NB4 (cell line): Measurements from ENCODE around the gene HMCN2.

Experiments
- DNase-seq: peaks from one replicate; pipeline ENCODE4 v3.0.0; 2010; ENCODE audit warnings: low read depth
- H3K4me3 ChIP-seq: one replicate; pipeline ENCODE4 v1.5.1; 2011; ENCODE audit warnings: mild to moderate bottlenecking, low read depth, low read length, moderate library complexity
- MYC ChIP-seq: IDR thresholded peaks from 2 replicates; pipeline ENCODE4 v1.6.1; 2011; ENCODE audit warnings: low read depth, low read length
- POLR2A ChIP-seq: IDR thresholded peaks from 2 replicates; pipeline ENCODE4 v1.6.1; 2011; ENCODE audit warnings: mild to moderate bottlenecking; ENCODE audit not compliant: insufficient read length; ENCODE audit errors: extremely low read depth
- TF ChIP-seq, protein P1 (sequence below): IDR thresholded peaks from 2 replicates; pipeline ENCODE4 v1.6.1; 2011; ENCODE audit warnings: low read depth, low read length
- TF ChIP-seq, protein P2 (sequence below): IDR thresholded peaks from one replicate; pipeline ENCODE4 v1.5.1; 2012; ENCODE audit warnings: low read depth, low read length

Gene HMCN2

DNA sequence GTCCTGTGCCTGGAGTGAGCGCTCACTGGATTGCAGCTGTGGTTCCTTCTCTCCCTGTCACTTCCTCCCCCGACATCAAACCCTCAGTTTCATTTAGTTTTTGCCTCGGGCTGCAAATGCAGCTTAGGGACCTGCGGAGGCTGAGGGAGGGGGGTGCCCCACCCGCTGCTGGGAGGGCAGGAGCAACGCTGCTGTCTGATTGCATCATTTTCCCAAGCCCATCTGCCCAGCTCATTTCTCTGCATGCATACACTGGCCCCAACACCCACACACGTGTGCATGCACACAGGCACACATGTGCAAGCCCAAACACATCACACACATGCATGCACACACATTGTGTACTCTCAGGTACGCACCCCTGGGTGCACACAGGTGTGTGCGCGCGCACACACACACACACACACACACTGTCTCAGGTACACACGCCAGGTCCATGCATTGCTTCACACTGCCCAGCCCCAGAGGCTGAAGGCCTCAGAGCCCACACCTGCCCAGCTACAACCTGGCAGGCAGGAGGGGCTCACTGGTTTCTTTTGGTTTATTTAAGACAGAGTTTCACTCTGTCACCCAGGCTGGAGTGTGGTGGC is 182.6 kb downstream of the HMCN2 start:
- H3K4me3 ChIP-seq = peak overlapping the region; percentile 83
- peak; percentile 95 for DNase-seq
- TF ChIP-seq POLR2A (no peak), MYC (peak; percentile 92)
- TF ChIP-seq, protein P1, sequence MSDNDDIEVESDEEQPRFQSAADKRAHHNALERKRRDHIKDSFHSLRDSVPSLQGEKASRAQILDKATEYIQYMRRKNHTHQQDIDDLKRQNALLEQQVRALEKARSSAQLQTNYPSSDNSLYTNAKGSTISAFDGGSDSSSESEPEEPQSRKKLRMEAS = peak; percentile 91
- TF ChIP-seq, protein P2, sequence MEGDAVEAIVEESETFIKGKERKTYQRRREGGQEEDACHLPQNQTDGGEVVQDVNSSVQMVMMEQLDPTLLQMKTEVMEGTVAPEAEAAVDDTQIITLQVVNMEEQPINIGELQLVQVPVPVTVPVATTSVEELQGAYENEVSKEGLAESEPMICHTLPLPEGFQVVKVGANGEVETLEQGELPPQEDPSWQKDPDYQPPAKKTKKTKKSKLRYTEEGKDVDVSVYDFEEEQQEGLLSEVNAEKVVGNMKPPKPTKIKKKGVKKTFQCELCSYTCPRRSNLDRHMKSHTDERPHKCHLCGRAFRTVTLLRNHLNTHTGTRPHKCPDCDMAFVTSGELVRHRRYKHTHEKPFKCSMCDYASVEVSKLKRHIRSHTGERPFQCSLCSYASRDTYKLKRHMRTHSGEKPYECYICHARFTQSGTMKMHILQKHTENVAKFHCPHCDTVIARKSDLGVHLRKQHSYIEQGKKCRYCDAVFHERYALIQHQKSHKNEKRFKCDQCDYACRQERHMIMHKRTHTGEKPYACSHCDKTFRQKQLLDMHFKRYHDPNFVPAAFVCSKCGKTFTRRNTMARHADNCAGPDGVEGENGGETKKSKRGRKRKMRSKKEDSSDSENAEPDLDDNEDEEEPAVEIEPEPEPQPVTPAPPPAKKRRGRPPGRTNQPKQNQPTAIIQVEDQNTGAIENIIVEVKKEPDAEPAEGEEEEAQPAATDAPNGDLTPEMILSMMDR = no peak

DNA sequence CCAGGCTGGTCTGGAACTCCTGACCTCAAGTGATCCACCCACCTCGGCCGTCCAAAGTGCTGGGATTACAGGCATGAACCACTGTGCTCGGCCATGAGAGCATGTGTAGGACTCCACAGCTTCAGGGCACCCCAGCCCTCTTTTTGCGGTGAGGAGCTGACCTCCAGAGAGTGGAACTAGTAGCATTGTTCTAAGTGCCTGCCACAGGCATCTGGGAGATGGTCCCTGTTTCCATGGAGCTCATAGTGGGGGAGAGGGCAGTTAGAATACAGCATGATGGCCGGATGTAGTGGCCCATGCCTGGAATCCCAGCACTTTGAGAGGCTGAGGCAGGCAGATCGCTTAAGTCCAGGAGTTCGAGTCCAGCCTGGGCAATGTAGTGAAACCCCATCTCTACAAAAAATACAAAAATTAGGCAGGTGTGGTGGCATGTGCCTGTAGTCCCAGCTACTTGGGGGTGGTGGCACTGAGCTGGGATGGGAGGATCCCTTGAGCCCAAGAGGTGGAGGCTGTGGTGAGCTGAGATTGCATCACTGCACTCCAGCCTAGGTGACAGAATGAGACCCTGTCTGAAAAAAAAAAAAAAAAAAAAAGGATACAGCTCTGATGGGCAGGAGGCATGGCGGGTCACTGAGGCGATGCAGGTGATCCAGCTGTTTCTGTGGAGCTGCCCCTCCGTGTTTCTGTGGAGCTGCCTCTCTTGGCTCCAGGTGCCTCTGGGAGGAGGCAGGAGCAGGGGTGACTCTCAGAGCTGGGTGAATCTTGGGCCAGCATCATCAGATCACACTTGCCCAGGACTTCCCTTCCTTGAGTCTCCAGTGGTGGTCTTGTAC is 183.4 kb downstream of the HMCN2 start:
- no peak for DNase-seq
- no peak overlapping the region for H3K4me3 ChIP-seq
- TF ChIP-seq MYC (no peak), POLR2A (no peak)
- TF ChIP-seq, protein P2 = no peak
- TF ChIP-seq, protein P1 = no peak

DNA sequence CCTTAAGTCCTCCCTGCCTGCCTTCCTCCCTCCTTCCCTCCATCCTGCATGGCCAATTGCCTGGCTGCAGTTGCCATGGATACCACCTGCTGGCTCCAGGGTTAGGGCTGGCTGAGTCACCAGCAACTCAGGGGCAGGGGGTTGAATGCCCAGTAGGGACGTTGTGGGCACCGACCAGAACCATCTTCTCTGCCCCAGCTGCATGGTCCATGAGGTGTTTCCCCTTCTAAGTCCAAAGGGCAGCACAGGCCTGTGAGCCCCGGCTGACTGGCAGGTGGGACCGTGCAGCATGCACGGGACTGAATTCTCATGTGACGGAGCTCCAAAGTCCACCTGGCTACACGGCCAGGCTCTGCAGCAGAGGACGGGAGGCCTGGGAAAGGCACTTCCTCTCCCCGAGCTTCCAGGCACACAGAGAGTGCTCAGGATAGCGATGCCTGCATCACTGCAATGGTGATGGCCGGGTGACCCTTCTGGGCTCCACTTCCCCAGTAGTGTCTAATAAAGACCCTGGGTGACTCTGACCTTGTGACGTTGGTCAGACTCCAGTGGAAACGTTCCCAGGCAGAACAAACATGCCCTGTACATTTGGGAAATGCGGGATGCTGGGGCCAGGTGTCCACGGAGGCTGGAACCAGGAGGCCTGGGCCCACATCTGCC is 184.9 kb downstream of the HMCN2 start:
- H3K4me3 ChIP-seq = no peak overlapping the region
- TF ChIP-seq MYC = no peak
- no peak for TF ChIP-seq POLR2A
- TF ChIP-seq, protein P1 = no peak
- TF ChIP-seq, protein P2 = no peak
- no peak for DNase-seq

DNA sequence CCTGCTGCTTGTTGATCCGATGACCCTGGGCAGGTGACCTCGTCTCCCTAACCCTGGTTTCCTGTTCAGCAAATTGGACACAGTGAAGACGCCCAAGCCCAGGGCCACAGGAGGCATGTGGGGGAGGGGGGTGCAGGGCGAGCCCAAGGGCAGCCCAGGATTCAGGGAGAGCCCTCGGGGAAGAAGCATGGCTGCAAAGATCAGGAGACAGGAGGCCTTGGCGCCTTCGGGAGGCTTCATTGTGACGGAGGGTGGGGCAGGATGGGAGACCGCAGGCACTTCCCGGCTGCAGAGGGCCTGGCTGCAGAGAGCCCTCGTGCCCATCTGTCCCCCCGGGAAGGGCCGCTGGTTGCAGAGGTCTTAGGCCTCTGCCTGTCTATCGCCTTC is 185.4 kb downstream of the HMCN2 start:
- TF ChIP-seq POLR2A = no peak
- TF ChIP-seq, protein P2 = no peak
- TF ChIP-seq, protein P1 = no peak
- no peak for TF ChIP-seq MYC
- H3K4me3 ChIP-seq = no peak overlapping the region
- no peak for DNase-seq

DNA sequence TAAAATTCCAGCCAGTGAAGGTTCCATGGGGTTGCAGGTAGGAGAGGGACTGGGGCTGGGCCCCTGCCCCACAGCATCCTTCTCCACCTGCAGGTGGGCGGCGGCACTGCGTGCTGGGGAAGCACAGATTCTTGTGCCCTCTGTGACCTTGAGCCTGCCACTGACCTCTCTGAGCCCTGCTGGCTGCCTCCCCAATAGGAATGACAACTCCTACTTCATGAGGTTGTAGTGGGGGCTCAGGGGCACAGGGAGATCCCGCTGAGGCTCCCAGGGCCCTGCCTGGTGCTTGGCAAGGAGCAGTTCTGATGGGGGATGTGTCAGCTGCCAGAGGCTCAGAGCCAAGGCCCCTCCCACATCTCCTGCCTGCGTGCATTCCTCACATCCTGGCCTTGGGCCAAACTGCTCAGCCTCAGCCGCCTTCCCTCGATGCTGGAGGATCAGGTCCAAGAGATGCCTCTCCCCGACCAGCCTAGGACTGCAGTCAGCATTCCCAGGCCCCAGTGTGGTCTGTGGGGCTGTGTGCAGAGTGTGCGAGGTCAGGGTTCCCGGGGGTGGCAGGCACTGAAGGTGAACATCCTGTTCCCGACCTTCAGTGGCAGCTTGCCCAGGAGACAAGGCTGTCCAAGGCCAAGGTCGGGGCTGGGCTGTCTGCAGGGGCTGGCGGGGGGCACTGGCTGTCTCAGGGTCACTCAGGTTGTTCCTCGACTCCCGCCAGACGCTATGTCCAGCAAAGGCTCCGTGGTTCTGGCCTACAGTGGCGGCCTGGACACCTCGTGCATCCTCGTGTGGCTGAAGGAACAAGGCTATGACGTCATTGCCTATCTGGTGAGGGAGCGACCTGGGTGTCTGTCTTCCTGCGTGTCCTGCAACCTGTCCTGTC is 186.2 kb downstream of the HMCN2 start:
- no peak overlapping the region for H3K4me3 ChIP-seq
- peak; percentile 34 for DNase-seq
- TF ChIP-seq, protein P1 = no peak
- TF ChIP-seq POLR2A = no peak
- TF ChIP-seq, protein P2 = peak; percentile 62
- TF ChIP-seq MYC = no peak
